GM21367 (cell line): ENCODE data around the gene PCARE.

Experiments
- ATAC-seq: cut with Tn5 transposase; IDR thresholded peaks from one replicate; pipeline ENCODE4 v1.9.1; 2021; ENCODE audit not compliant: unreplicated experiment

PCARE gene

DNA sequence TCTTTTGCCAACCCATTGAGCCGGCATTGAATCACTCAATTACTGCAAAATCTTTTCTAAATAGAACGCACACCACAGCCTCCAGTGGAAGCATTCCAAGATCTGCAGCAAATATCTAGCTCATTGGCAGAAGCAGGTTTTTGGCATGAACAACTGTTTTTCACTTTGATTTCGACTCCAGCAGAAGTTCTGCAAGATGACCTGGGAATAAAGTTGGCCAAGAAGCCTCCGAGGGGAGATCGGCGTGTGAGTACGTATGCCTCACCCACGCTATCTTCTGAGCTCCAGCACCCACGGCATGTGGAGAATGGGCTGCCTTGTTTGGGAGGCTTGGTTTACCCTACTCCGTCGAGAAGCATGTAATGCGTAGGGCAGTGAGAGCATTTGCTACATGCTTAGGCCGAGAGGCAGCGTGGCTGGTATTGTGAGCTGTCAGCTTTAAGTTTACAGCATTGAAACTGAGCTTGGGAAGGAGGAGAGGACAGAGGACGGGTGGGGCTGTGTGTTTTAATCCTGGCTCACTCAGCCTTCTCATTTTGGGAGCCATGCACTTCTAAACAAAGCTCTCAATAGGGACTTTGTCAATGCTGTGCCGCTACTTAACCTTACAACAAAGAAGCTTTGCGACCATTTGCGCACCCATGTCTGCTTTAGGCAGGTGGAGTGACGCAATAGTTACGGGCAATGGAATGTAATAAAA, 10.5 kb downstream of the PCARE start:
- ATAC-seq, result no peak

DNA sequence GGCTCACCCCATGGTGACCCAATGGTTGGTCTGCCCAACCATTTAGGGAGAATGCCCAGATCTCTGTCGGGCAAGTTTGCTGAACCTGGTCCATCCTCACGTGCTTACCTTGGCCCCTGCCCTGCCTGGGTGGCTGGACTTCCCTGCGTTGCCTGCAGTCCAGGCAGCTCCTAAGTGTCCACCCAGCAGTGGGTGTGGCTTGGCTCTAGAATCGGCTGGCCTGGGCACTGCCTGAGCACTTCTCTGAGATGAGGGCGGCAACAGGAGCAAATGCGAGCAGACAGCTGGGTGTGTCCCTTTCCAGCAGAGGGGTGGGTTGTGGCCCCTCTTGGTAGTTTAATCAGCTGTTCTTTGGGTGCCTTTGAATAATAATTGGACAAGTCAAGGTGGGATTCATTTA, 11.3 kb downstream of the PCARE start:
- no peak for ATAC-seq

DNA sequence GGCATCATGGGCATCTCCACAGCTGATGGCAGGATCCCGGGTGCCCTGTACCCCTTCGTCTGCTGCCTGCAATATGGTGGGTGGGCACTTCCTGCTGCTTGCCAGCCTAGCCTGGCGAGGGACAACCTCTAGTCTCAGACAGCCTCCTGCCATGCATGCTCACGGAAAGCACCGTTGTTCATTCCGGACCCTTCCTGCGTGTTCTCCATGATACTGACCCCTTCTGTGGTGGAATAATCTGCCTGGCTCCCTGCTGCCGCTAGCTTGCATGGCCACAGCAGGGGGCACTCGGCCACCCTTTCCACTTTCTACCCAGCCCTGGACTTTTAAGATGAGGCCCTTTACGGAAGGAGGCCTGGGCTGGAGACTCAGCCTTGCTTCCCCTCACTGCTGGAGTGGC, 12.0 kb downstream of the PCARE start:
- ATAC-seq, result no peak

- ATAC-seq, result no peak
Measured at GRCh38 chr2:29061616-29062015, 12.7 kb downstream of the PCARE start.

- no peak for ATAC-seq
Measured at GRCh38 chr2:29061176-29061575, 13.1 kb downstream of the PCARE start.

GRCh38 chr2:29060441-29060840, 13.9 kb downstream of the PCARE start:
- no peak for ATAC-seq

GRCh38 chr2:29059624-29060023, 14.7 kb downstream of the PCARE start:
- ATAC-seq, result no peak

DNA sequence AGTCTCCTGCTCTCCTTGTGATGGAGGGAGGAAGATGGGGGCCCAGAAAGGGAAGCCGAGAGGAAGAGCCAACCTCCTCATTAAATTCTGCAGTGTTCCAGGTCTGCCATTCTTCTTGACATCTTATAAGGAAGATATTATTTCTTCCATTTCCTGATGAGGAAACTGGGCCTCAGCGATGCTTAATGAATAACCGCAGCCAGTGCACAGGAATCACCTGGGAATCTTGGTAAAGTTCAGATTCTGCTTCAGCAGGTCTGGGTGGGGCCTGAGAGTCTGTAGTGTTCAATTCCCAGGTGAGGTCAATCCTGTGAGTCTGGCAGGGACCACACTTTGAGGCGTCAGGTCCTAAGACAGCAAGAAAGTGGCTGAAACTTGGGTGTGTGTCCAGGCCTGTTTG, 17.3 kb downstream of the PCARE start:
- no peak for ATAC-seq

DNA sequence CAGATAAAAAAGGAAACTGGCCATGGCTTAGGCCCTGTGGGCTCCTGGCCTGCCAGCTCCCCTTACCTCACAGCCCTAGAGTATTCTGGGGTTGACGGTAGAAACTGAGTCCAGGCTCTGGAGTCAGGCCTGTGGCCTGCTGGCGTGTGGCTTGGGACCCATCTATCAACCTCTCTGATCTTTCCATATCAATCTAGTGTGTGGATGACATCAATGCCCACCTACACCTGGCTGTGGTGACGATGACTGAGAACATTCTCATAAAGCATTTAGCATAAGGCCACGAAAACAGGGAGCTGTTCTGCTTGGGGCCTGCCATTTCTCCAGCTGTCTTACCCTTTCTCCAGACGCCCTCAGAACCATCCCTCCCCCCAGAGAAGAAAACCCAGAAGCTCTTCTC, 17.9 kb downstream of the PCARE start:
- ATAC-seq, result no peak

- ATAC-seq, result no peak
Measured at GRCh38 chr2:29055601-29056000, 18.7 kb downstream of the PCARE start.

- no peak for ATAC-seq
Measured at GRCh38 chr2:29054430-29054829, 19.9 kb downstream of the PCARE start.

DNA sequence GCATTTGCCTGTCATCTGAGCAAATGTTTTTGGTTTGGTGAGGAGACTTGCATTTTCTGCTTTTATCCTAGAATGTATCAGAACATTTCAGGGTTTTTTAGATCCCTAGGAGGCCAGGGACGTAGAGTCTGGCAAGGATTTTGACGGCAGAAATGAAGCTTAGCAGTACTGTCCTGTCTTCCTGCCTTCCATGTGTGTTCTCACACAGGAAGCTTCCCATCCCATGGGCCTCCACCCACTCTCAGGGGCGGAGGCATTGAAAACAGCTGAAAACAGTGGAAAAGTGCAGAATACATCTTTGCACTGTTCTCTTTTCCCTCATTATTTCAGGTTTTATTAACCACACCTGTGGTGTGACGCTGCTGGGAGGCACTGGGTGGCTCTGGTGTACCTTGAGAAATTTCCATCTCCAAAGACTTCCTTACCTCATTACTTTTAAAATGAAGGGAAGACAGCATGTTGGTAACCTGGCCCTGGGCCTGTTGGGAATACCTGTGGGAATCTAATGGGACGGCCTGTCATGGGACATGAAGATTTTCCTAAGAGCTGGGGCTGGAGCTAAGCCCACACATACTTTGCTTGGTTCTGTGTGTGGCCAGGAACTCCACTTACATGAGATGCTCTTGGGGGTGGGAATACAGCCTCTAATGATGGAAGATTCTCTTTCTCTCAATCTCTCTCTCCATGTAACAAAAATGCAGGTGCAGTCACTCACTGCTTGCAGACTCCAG, 20.5 kb downstream of the PCARE start:
- no peak for ATAC-seq

- no peak for ATAC-seq
Measured at GRCh38 chr2:29053223-29053622, 21.1 kb downstream of the PCARE start.

DNA sequence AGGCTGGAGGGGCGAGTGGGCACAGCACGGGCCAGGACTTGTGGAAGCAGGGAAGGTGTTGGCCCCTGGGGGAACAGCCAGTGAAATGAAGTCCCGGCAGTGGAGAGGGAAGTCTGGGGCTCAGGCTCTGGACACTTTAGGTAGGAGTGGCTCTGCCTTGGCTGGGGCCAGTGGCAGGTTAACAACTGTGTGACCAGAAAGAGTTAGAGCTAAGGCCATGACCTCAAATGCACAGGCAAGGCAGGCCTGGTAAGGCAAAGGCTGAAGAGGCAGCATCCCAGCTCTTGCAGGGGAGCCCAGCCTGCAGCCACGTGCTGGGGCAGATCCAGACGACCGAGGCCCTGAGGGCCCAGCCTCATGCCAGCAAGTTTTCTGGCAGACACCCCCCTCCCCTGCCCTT, 21.5 kb downstream of the PCARE start:
- ATAC-seq, result no peak

GRCh38 chr2:29051730-29052129, 22.6 kb downstream of the PCARE start:
- ATAC-seq, result no peak

- no peak for ATAC-seq
Measured at GRCh38 chr2:29050591-29050990, 23.7 kb downstream of the PCARE start.

- ATAC-seq, result no peak
Measured at GRCh38 chr2:29047083-29047845, 27.1 kb downstream of the PCARE start.

GRCh38 chr2:29046321-29046720, 28.0 kb downstream of the PCARE start:
- ATAC-seq, result no peak

DNA sequence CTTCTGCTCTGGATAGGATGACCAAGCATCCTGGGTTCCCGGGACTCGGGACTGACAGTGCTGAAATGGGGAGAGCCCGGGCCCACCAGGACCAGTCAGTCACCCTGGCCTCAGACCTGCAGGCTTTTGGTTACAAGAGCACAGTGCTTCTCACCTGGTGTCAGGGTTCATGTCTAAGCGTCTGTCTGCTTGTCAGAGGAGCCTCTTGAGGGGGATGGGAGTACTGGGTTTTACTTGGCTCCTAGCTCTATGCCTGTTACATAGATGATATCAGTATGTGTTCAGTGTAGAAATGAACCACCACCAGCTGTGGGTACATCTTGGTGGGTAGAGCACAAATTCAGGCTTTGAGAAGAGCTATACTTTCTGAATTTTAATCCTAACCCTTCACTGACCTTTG, 29.9 kb downstream of the PCARE start:
- ATAC-seq, result no peak

- no peak for ATAC-seq
Measured at GRCh38 chr2:29042561-29043075, 31.7 kb downstream of the PCARE start.

DNA sequence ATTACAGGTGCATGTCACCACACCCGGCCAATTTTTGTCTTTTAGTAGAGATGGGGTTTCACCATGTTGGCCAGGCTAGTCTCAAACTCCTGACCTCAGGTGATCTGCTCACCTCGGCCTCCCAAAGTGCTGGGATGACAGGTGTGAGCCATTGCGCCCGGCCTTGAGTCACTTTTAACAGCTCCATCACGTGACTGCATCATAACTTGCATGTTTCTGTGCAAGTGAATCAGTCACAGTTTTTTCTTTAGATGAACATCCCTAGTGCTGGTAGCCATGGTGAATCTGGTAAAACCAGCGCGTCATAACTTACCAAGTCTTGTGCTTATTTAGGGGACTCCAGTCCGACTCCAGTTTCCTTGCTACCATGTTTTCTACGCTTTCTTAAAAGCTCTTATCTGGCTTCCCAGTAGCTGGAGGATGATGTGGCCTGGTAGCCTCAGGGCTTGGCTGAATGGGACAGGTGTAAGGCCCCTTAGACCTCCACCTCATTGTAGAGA, 33.1 kb downstream of the PCARE start:
- no peak for ATAC-seq

DNA sequence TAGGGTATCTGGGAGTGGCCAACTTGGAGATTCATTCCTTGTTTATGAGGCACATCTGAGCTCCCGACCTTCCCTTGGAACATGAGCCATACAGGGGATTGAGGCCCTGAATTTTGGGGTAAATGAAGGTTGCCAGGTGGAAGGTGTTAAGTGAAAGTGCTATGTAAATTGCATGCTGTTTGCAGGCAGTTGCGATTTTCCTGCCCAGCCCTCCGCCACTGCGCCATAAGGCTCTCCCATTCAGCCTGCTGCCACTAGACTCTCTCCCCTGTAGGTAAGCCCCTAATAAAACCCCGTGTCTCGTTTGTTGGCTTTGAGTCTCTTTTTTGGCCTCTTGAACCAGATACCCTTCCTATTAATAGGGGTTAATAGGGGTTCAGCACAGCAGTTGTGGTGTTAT, 33.8 kb downstream of the PCARE start:
- ATAC-seq, result peak; percentile 19
